ENCODE measurements around the gene GYG2.

The GYG2 gene

GRCh38 chrX:2819345-2820135, 9.2 kb upstream of the GYG2 start:
- in situ Hi-C loops (cut with MboI; ENCODE audit: low pct_unique_long_range_greater_than_20kb, low sequenced_read_pairs, unreplicated experiment), result loop anchor here (10.0 to 25.0 kb wide), 2 partner anchors 175 to 1157 kb away; no protein-coding TSS in a partner anchor
- peak; percentile 63 for DNase-seq (ENCODE audit: low spot score)
- peak; percentile 55 for TF ChIP-seq CTCF (IDR thresholded peaks at IDR 0.05; ENCODE audit: extremely low read depth, insufficient read depth, missing control alignments)

GRCh38 chrX:2820136-2820771, 8.5 kb upstream of the GYG2 start:
- no peak for TF ChIP-seq CTCF (IDR thresholded peaks at IDR 0.05; ENCODE audit: extremely low read depth, insufficient read depth, missing control alignments)
- no peak for DNase-seq (ENCODE audit: low spot score)
- in situ Hi-C loops (cut with MboI; ENCODE audit: low pct_unique_long_range_greater_than_20kb, low sequenced_read_pairs, unreplicated experiment), result loop anchor here (25.0 kb wide), 1 partner anchor 1158 kb away; no protein-coding TSS in a partner anchor

GRCh38 chrX:2823795-2824386, 4.8 kb upstream of the GYG2 start:
- in situ Hi-C loops (cut with MboI; ENCODE audit: low pct_unique_long_range_greater_than_20kb, low sequenced_read_pairs, unreplicated experiment), result loop anchor here (25.0 kb wide), 1 partner anchor 1162 kb away; no protein-coding TSS in a partner anchor
- no peak for DNase-seq (ENCODE audit: low spot score)
- TF ChIP-seq CTCF (IDR thresholded peaks at IDR 0.05; ENCODE audit: extremely low read depth, insufficient read depth, missing control alignments), result no peak

- in situ Hi-C loops (cut with MboI; ENCODE audit: low pct_unique_long_range_greater_than_20kb, low sequenced_read_pairs, unreplicated experiment), result loop anchor here (25.0 kb wide), 1 partner anchor 1163 kb away; no protein-coding TSS in a partner anchor
- DNase-seq (ENCODE audit: low spot score), result no peak
- no peak for TF ChIP-seq CTCF (IDR thresholded peaks at IDR 0.05; ENCODE audit: extremely low read depth, insufficient read depth, missing control alignments)
Measured at GRCh38 chrX:2824886-2825285, 3.8 kb upstream of the GYG2 start.

GRCh38 chrX:2828959-2829411, 255 bp downstream of the GYG2 start:
- DNase-seq (ENCODE audit: low spot score), result no peak
- TF ChIP-seq CTCF (IDR thresholded peaks at IDR 0.05; ENCODE audit: extremely low read depth, insufficient read depth, missing control alignments), result no peak
- in situ Hi-C loops (cut with MboI; ENCODE audit: low pct_unique_long_range_greater_than_20kb, low sequenced_read_pairs, unreplicated experiment), result no loop called here

GRCh38 chrX:2829469-2830246, 928 bp downstream of the GYG2 start:
- DNase-seq (ENCODE audit: low spot score), result no peak
- TF ChIP-seq CTCF (IDR thresholded peaks at IDR 0.05; ENCODE audit: extremely low read depth, insufficient read depth, missing control alignments), result no peak
- in situ Hi-C loops (cut with MboI; ENCODE audit: low pct_unique_long_range_greater_than_20kb, low sequenced_read_pairs, unreplicated experiment), result no loop called here
